ENCODE measurements around the gene TMEM109.

DNA sequence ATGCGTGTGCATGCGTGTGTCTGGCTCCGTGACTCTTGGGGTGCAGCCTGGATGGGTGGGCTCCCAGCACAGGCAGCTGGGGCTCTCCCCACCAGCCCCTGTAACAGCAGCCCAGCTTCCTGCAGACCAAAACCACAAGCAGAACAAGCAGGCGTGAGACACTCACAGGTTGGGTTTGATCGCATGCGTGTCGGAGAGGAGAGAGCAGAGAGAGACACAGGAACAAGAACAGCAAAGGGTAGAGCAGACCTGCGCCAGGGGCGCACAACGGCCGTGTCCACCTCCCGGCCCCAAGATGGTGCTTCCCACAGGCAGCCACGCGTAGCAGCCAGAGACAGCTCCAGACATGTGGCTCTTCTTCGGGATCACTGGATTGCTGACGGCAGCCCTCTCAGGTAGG is 57.6 kb downstream of the TMEM109 start, which contains the start of gene CD6:
- TF ChIP-seq, protein P1, sequence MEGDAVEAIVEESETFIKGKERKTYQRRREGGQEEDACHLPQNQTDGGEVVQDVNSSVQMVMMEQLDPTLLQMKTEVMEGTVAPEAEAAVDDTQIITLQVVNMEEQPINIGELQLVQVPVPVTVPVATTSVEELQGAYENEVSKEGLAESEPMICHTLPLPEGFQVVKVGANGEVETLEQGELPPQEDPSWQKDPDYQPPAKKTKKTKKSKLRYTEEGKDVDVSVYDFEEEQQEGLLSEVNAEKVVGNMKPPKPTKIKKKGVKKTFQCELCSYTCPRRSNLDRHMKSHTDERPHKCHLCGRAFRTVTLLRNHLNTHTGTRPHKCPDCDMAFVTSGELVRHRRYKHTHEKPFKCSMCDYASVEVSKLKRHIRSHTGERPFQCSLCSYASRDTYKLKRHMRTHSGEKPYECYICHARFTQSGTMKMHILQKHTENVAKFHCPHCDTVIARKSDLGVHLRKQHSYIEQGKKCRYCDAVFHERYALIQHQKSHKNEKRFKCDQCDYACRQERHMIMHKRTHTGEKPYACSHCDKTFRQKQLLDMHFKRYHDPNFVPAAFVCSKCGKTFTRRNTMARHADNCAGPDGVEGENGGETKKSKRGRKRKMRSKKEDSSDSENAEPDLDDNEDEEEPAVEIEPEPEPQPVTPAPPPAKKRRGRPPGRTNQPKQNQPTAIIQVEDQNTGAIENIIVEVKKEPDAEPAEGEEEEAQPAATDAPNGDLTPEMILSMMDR (IDR thresholded peaks at IDR 0.05), result no peak
- no peak for TF ChIP-seq POLR2A (IDR thresholded peaks at IDR 0.05)
